ENCODE measurements around the gene BBS2.
A peak's percentile ranks its signal among the peaks of the same experiment; 100 is the strongest.
"Not testable (repeated sequence)": the region's sequence is repeated elsewhere in the genome, so short reads cannot be mapped to it uniquely, and the experiment has no call there.

The BBS2 gene

GRCh38 chr16:56518425-56518824, 1.4 kb downstream of the BBS2 start:
- DNase-seq (ENCODE audit: low spot score), result no peak

- DNase-seq (ENCODE audit: low spot score), result no peak
Measured at GRCh38 chr16:56517206-56517605, 2.6 kb downstream of the BBS2 start.

GRCh38 chr16:56515665-56516064, 4.2 kb downstream of the BBS2 start:
- no peak for DNase-seq (ENCODE audit: low spot score)

- DNase-seq (ENCODE audit: low spot score), result no peak
Measured at GRCh38 chr16:56514845-56515244, 5.0 kb downstream of the BBS2 start.

- peak; percentile 55 for DNase-seq (ENCODE audit: low spot score)
Measured at GRCh38 chr16:56513972-56514371, 5.9 kb downstream of the BBS2 start.

- DNase-seq (ENCODE audit: low spot score), result no peak
Measured at GRCh38 chr16:56513091-56513490, 6.7 kb downstream of the BBS2 start.

GRCh38 chr16:56512025-56512424, 7.8 kb downstream of the BBS2 start:
- DNase-seq (ENCODE audit: low spot score), result no peak

- DNase-seq (ENCODE audit: low spot score), result no peak
Measured at GRCh38 chr16:56510544-56510943, 9.3 kb downstream of the BBS2 start.

GRCh38 chr16:56506941-56507340, 12.9 kb downstream of the BBS2 start:
- DNase-seq (ENCODE audit: low spot score), result no peak

- no peak for DNase-seq (ENCODE audit: low spot score)
Measured at GRCh38 chr16:56505181-56505580, 14.6 kb downstream of the BBS2 start.

GRCh38 chr16:56493815-56494214, 26.0 kb downstream of the BBS2 start:
- DNase-seq (ENCODE audit: low spot score), result no peak

- DNase-seq (ENCODE audit: low spot score), result no peak
Measured at GRCh38 chr16:56493126-56493525, 26.7 kb downstream of the BBS2 start.

GRCh38 chr16:56491657-56492261, 28.1 kb downstream of the BBS2 start:
- DNase-seq (ENCODE audit: low spot score), result no peak

- not testable (repeated sequence) for DNase-seq (ENCODE audit: low spot score)
Measured at GRCh38 chr16:56488868-56489267, 31.0 kb downstream of the BBS2 start.

GRCh38 chr16:56488035-56488434, 31.8 kb downstream of the BBS2 start:
- no peak for DNase-seq (ENCODE audit: low spot score)

GRCh38 chr16:56483394-56483793, 36.4 kb downstream of the BBS2 start:
- no peak for DNase-seq (ENCODE audit: low spot score)

- no peak for DNase-seq (ENCODE audit: low spot score)
Measured at GRCh38 chr16:56482683-56483236, 37.1 kb downstream of the BBS2 start.

- DNase-seq (ENCODE audit: low spot score), result no peak
Measured at GRCh38 chr16:56481468-56482122, 38.2 kb downstream of the BBS2 start.

- DNase-seq (ENCODE audit: low spot score), result no peak
Measured at GRCh38 chr16:56480776-56481467, 38.9 kb downstream of the BBS2 start.

GRCh38 chr16:56479469-56479868, 40.4 kb downstream of the BBS2 start:
- DNase-seq (ENCODE audit: low spot score), result no peak

- DNase-seq (ENCODE audit: low spot score), result no peak
Measured at GRCh38 chr16:56478281-56479049, 41.4 kb downstream of the BBS2 start.

- no peak for DNase-seq (ENCODE audit: low spot score)
Measured at GRCh38 chr16:56477096-56477878, 42.5 kb downstream of the BBS2 start.

All from hematopoietic multipotent progenitor cell treated with erythropoietin and hydrocortisone succinate and interleukin-3 and kit ligand, for 15 days (in vitro differentiated cells).